ENCODE results near the gene EME1. TPM values are rescaled to one million over a fixed set of nuclear protein-coding genes. Genes with fewer than 3 reads are reported as not detected.
A peak's percentile ranks its signal among the peaks of the same experiment; 100 is the strongest.

EME1 gene
- total and polyA plus RNA-seq, 5 donors: 0.36 to 0.59 (median 0.46) TPM; not detected in 2

DNA sequence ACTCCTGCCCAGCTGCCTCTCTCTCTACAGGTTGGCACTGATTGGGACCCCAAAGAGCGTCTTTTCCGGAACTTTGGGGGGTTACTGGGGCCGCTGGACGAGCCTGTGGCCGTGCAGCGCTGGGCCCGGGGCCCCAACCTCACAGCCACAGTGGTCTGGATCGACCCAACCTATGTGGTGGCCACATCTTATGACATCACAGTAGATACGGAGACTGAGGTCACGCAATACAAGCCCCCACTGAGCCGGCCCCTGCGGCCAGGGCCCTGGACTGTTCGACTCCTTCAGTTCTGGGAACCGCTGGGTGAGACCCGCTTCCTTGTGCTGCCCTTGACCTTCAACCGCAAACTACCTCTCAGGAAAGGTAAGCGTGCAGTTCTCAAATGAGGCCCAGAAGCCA, 14.9 kb upstream of the EME1 start:
- Histone ChIP-seq H3K4me3 (ENCODE audit: low read length) (no peak overlapping the region), H3K27ac (ENCODE audit: low read length) (no peak overlapping the region), H3K9me3 (ENCODE audit: control insufficient read depth, low read length) (no peaks in the 10 kb centered on the region), H3K27me3 (ENCODE audit: control insufficient read depth, insufficient read depth) (no peaks in the 10 kb centered on the region), H3K4me1 (ENCODE audit: control insufficient read depth, insufficient read depth, low read length) (no peaks in the 10 kb centered on the region)
- ATAC-seq (no peak), DNase-seq (no peak)
- 94% methylated on average over 17 of the region's 17 CpGs for WGBS
- intact Hi-C loops (cut with DNase I): no loop called here

- H3K27ac ChIP-seq (ENCODE audit: low read length): no peak overlapping the region
- WGBS: 74% methylated on average over 5 of the region's 5 CpGs
- H3K4me1 ChIP-seq (ENCODE audit: control insufficient read depth, insufficient read depth, low read length): no peaks in the 10 kb centered on the region
- DNase-seq (peak in 1 of 3 donors; percentile 73), ATAC-seq (no peak)
- H3K4me3 ChIP-seq (ENCODE audit: low read length): no peak overlapping the region
- intact Hi-C loops (cut with DNase I): no loop called here
- no peaks in the 10 kb centered on the region for H3K9me3 ChIP-seq (ENCODE audit: control insufficient read depth, low read length)
- no peaks in the 10 kb centered on the region for H3K27me3 ChIP-seq (ENCODE audit: control insufficient read depth, insufficient read depth)
Observed at GRCh38 chr17:50359005-50359699, 13.9 kb upstream of the EME1 start.

- Histone ChIP-seq H3K27ac (ENCODE audit: low read length) (no peak overlapping the region), H3K4me1 (ENCODE audit: control insufficient read depth, insufficient read depth, low read length) (no peaks in the 10 kb centered on the region), H3K9me3 (ENCODE audit: control insufficient read depth, low read length) (no peaks in the 10 kb centered on the region), H3K4me3 (ENCODE audit: low read length) (no peak overlapping the region), H3K27me3 (ENCODE audit: control insufficient read depth, insufficient read depth) (no peaks in the 10 kb centered on the region)
- ATAC-seq (no peak), DNase-seq (no peak)
- intact Hi-C loops (cut with DNase I): loop anchor here in 2 of 4 donors (10.0 kb wide), 1 partner anchor 115 kb away; the partner anchor contains the start of gene RSAD1 (in 2 of the 2)
- 84% methylated on average over 14 of the region's 14 CpGs for WGBS
Observed at GRCh38 chr17:50359998-50360461, 13.0 kb upstream of the EME1 start.

DNA sequence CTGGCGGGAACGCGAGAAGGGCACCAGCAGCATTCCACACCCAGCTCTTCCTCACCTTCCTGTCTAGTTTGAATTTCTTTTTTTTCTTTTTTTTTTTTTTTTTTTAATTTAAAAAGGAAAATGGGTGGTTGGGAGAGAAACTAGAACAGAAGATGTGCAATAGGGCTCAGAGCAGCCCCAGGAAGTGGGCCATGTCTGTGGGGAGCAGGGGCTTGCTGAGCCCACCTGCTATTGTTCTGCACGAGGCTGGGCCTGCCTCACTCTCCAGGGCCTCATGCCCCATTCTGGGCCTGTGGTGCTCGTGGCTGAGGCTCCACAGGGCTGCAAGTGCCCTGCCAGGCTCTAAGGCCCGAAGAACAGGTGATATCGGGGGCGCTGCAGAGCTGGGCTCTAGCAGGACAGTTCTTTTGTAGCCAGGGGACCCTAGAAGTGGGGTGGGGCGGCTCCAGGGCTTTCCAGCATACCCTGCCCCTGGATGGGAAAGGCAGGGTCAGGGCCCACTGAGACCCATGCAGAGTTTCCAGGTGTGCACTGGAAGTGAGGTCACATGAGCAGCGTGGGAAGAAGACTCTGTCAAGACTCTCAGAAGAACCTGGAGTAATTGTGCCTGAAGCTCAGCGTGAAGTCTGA, 12.4 kb upstream of the EME1 start:
- ATAC-seq (no peak), DNase-seq (no peak)
- Histone ChIP-seq H3K9me3 (ENCODE audit: control insufficient read depth, low read length) (no peaks in the 10 kb centered on the region), H3K4me1 (ENCODE audit: control insufficient read depth, insufficient read depth, low read length) (no peaks in the 10 kb centered on the region), H3K27me3 (ENCODE audit: control insufficient read depth, insufficient read depth) (no peaks in the 10 kb centered on the region), H3K27ac (ENCODE audit: low read length) (no peak overlapping the region), H3K4me3 (ENCODE audit: low read length) (no peak overlapping the region)
- 84% methylated on average over 11 of the region's 11 CpGs for WGBS
- intact Hi-C loops (cut with DNase I): loop anchor here in 2 of 4 donors (10.0 kb wide), 1 partner anchor 114 kb away; the partner anchor contains the start of gene RSAD1 (in 2 of the 2)

- ATAC-seq (peak; percentile 42 to 50), DNase-seq (peak in 2 of 3 donors; percentile 59 to 77)
- Histone ChIP-seq H3K27me3 (ENCODE audit: control insufficient read depth, insufficient read depth) (no peaks in the 10 kb centered on the region), H3K27ac (ENCODE audit: low read length) (no peak overlapping the region), H3K4me3 (ENCODE audit: low read length) (no peak overlapping the region), H3K9me3 (ENCODE audit: control insufficient read depth, low read length) (no peaks in the 10 kb centered on the region), H3K4me1 (ENCODE audit: control insufficient read depth, insufficient read depth, low read length) (no peaks in the 10 kb centered on the region)
- intact Hi-C loops (cut with DNase I): loop anchor here in 2 of 4 donors (10.0 kb wide), 1 partner anchor 113 kb away; the partner anchor contains the start of gene RSAD1 (in 2 of the 2)
- 27% methylated on average over 11 of the region's 11 CpGs for WGBS
Observed at GRCh38 chr17:50361561-50362480, 11.2 kb upstream of the EME1 start.

- no peaks in the 10 kb centered on the region for H3K9me3 ChIP-seq (ENCODE audit: control insufficient read depth, low read length)
- no peak overlapping the region for H3K27ac ChIP-seq (ENCODE audit: low read length)
- no peak overlapping the region for H3K4me3 ChIP-seq (ENCODE audit: low read length)
- no peak for ATAC-seq
- no peak for DNase-seq
- H3K27me3 ChIP-seq (ENCODE audit: control insufficient read depth, insufficient read depth): no peaks in the 10 kb centered on the region
- no peaks in the 10 kb centered on the region for H3K4me1 ChIP-seq (ENCODE audit: control insufficient read depth, insufficient read depth, low read length)
- 71% methylated on average over 7 of the region's 7 CpGs for WGBS
- intact Hi-C loops (cut with DNase I): loop anchor here in 2 of 4 donors (10.0 kb wide), 1 partner anchor 112 kb away; the partner anchor contains the start of gene RSAD1 (in 2 of the 2)
Observed at GRCh38 chr17:50362661-50363060, 10.4 kb upstream of the EME1 start.

- WGBS: 44% methylated on average over 8 of the region's 8 CpGs
- intact Hi-C loops (cut with DNase I): loop anchor here in 2 of 4 donors (10.0 kb wide), 1 partner anchor 111 kb away; the partner anchor contains the start of gene RSAD1 (in 2 of the 2)
- ATAC-seq (peak; percentile 40 to 55), DNase-seq (peak in 2 of 3 donors; percentile 66)
- H3K4me1 ChIP-seq (ENCODE audit: control insufficient read depth, insufficient read depth, low read length): no peaks in the 10 kb centered on the region
- H3K9me3 ChIP-seq (ENCODE audit: control insufficient read depth, low read length): no peaks in the 10 kb centered on the region
- no peak overlapping the region for H3K4me3 ChIP-seq (ENCODE audit: low read length)
- no peaks in the 10 kb centered on the region for H3K27me3 ChIP-seq (ENCODE audit: control insufficient read depth, insufficient read depth)
- no peak overlapping the region for H3K27ac ChIP-seq (ENCODE audit: low read length)
Observed at GRCh38 chr17:50363217-50364060, 9.6 kb upstream of the EME1 start.

DNA sequence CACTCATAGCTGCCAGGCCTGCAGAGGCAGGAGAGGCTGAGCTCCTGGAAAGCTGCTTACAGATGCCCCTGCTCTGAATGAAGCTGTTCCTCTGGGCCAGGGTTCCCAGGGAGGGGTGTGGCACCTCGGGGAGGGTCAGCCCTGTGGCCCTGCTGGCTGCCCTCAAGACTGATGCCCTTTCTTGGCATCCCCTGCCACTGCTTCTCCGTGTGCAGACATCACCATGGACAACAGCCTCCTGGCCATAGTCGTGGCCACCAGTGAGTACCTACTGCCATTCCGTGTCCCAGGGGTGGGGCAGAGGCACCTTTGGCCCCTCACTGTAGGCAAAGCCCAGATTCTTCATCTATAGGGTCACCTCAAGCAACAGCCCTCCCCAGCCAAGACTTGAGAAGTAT, 9.0 kb upstream of the EME1 start:
- H3K27ac ChIP-seq (ENCODE audit: low read length): no peak overlapping the region
- no peaks in the 10 kb centered on the region for H3K4me1 ChIP-seq (ENCODE audit: control insufficient read depth, insufficient read depth, low read length)
- 58% methylated on average over 4 of the region's 4 CpGs for WGBS
- no peaks in the 10 kb centered on the region for H3K9me3 ChIP-seq (ENCODE audit: control insufficient read depth, low read length)
- ATAC-seq (no peak), DNase-seq (no peak)
- H3K4me3 ChIP-seq (ENCODE audit: low read length): no peak overlapping the region
- intact Hi-C loops (cut with DNase I): loop anchor here in 2 of 4 donors (10.0 kb wide), 1 partner anchor 111 kb away; the partner anchor contains the start of gene RSAD1 (in 2 of the 2)
- no peaks in the 10 kb centered on the region for H3K27me3 ChIP-seq (ENCODE audit: control insufficient read depth, insufficient read depth)

GRCh38 chr17:50364715-50365114, 8.3 kb upstream of the EME1 start:
- no peak for ATAC-seq
- DNase-seq: no peak
- WGBS: 73% methylated on average over 9 of the region's 9 CpGs
- no peak overlapping the region for H3K27ac ChIP-seq (ENCODE audit: low read length)
- no peaks in the 10 kb centered on the region for H3K9me3 ChIP-seq (ENCODE audit: control insufficient read depth, low read length)
- no peaks in the 10 kb centered on the region for H3K27me3 ChIP-seq (ENCODE audit: control insufficient read depth, insufficient read depth)
- H3K4me1 ChIP-seq (ENCODE audit: control insufficient read depth, insufficient read depth, low read length): no peaks in the 10 kb centered on the region
- H3K4me3 ChIP-seq (ENCODE audit: low read length): no peak overlapping the region
- intact Hi-C loops (cut with DNase I): loop anchor here in 2 of 4 donors (10.0 kb wide), 1 partner anchor 110 kb away; the partner anchor contains the start of gene RSAD1 (in 2 of the 2)

DNA sequence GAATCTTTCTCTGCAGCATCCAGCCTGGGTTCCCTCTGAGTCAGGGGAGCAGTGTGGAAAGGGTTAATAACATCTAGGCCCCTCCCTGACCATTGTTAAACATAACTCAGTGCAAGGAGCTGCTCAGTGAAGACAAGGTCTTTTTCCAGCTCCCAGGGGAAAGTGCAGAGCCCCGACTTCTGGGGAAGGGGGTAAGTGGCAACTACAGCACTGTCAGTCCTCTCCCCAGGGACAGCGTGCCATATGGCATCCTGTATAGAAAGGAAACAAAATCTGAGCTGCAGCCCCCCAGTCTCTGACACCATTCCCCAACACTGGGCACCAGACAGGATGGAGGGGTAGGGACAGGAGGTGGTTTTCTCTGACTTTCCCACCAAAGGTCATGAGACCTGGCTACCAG, 7.9 kb upstream of the EME1 start:
- Histone ChIP-seq H3K27me3 (ENCODE audit: control insufficient read depth, insufficient read depth) (no peaks in the 10 kb centered on the region), H3K27ac (ENCODE audit: low read length) (no peak overlapping the region), H3K4me3 (ENCODE audit: low read length) (no peak overlapping the region), H3K9me3 (ENCODE audit: control insufficient read depth, low read length) (no peaks in the 10 kb centered on the region), H3K4me1 (ENCODE audit: control insufficient read depth, insufficient read depth, low read length) (no peaks in the 10 kb centered on the region)
- no peak for ATAC-seq
- intact Hi-C loops (cut with DNase I): loop anchor here in 2 of 4 donors (10.0 kb wide), 1 partner anchor 110 kb away; the partner anchor contains the start of gene RSAD1 (in 2 of the 2)
- 52% methylated on average over 2 of the region's 2 CpGs for WGBS
- no peak for DNase-seq
